ENCODE results near the gene DENND4A. TPM values are rescaled to one million over a fixed set of nuclear protein-coding genes. Genes with fewer than 3 reads are reported as not detected.
"Not testable (repeated sequence)": the region's sequence is repeated elsewhere in the genome, so short reads cannot be mapped to it uniquely, and the experiment has no call there.

The DENND4A gene
- total RNA-seq, 2 donors from 2014 or later, result 26.8 to 49.7 TPM

GRCh38 chr15:65751431-65751830 lies 40.7 kb downstream of the DENND4A start:
- ATAC-seq, result no peak
- peak overlapping the region in 1 of 2 donors; percentile 2 for H3K27ac Mint-ChIP-seq

GRCh38 chr15:65747265-65747664 lies 44.8 kb downstream of the DENND4A start:
- Mint-ChIP-seq H3K27ac (no peak overlapping the region), H3K9me3 (no peaks in the 10 kb centered on the region), H3K36me3 (peaks cover 9 to 10% of the 10 kb centered on the region in 2 donors)
- no peak for DNase-seq (ENCODE audit: low spot score in 2 of 2)
- ATAC-seq, result no peak

More at GRCh38 chr15:65751431-65751830, 40.7 kb downstream of the DENND4A start:
- no peaks in the 10 kb centered on the region for H3K9me3 Mint-ChIP-seq
- DNase-seq (ENCODE audit: low spot score in 2 of 2), result no peak
- peaks cover 9 to 10% of the 10 kb centered on the region in 2 donors for H3K36me3 Mint-ChIP-seq

GRCh38 chr15:65743637-65744252 lies 48.3 kb downstream of the DENND4A start:
- H3K27ac Mint-ChIP-seq, result no peak overlapping the region
- no peaks in the 10 kb centered on the region for H3K9me3 Mint-ChIP-seq
- ATAC-seq (no peak), DNase-seq (ENCODE audit: low spot score in 2 of 2) (no peak)
- H3K36me3 Mint-ChIP-seq, result no peaks in the 10 kb centered on the region

GRCh38 chr15:65740148-65740547 lies 51.9 kb downstream of the DENND4A start:
- H3K36me3 Mint-ChIP-seq, result peaks cover 0 to 5% of the 10 kb centered on the region in 2 donors
- DNase-seq (ENCODE audit: low spot score in 2 of 2), result no peak
- no peak for ATAC-seq
- H3K27ac Mint-ChIP-seq, result peak overlapping the region in 1 of 2 donors; percentile 52
- H3K9me3 Mint-ChIP-seq, result no peaks in the 10 kb centered on the region

- no peak for ATAC-seq
- no peak for DNase-seq (ENCODE audit: low spot score in 2 of 2)
- H3K9me3 Mint-ChIP-seq, result no peaks in the 10 kb centered on the region
- no peak overlapping the region for H3K27ac Mint-ChIP-seq
- peaks cover 0 to 5% of the 10 kb centered on the region in 2 donors for H3K36me3 Mint-ChIP-seq
These were observed 53.4 kb downstream of the DENND4A start for GRCh38 chr15:65738649-65739048.

- H3K27ac Mint-ChIP-seq; ATAC-seq; DNase-seq (ENCODE audit: low spot score in 2 of 2); H3K9me3 Mint-ChIP-seq: not testable (repeated sequence)
- H3K36me3 Mint-ChIP-seq, result peaks cover 0 to 10% of the 10 kb centered on the region in 2 donors
These were observed 58.5 kb downstream of the DENND4A start for GRCh38 chr15:65733599-65733998.

- DNase-seq (ENCODE audit: low spot score in 2 of 2), result no peak
- H3K27ac Mint-ChIP-seq, result no peak overlapping the region
- no peak for ATAC-seq
- H3K9me3 Mint-ChIP-seq, result no peaks in the 10 kb centered on the region
- peaks cover 0 to 10% of the 10 kb centered on the region in 2 donors for H3K36me3 Mint-ChIP-seq
These were observed 59.4 kb downstream of the DENND4A start for GRCh38 chr15:65732698-65733097.

GRCh38 chr15:65731926-65732325 lies 60.2 kb downstream of the DENND4A start:
- Mint-ChIP-seq H3K36me3 (peaks cover 0 to 6% of the 10 kb centered on the region in 2 donors), H3K27ac (no peak overlapping the region), H3K9me3 (no peaks in the 10 kb centered on the region)
- ATAC-seq, result no peak
- no peak for DNase-seq (ENCODE audit: low spot score in 2 of 2)

GRCh38 chr15:65730549-65731172 lies 61.4 kb downstream of the DENND4A start:
- DNase-seq (ENCODE audit: low spot score in 2 of 2) (no peak), ATAC-seq (no peak)
- Mint-ChIP-seq H3K9me3 (no peaks in the 10 kb centered on the region), H3K27ac (no peak overlapping the region), H3K36me3 (peaks cover 0 to 6% of the 10 kb centered on the region in 2 donors)

- ATAC-seq (no peak), DNase-seq (ENCODE audit: low spot score in 2 of 2) (no peak)
- Mint-ChIP-seq H3K9me3 (no peaks in the 10 kb centered on the region), H3K36me3 (peaks cover 0 to 7% of the 10 kb centered on the region in 2 donors), H3K27ac (no peak overlapping the region)
These were observed 67.5 kb downstream of the DENND4A start for GRCh38 chr15:65724464-65725215.

- Mint-ChIP-seq H3K27ac (no peak overlapping the region), H3K36me3 (peaks cover 0 to 7% of the 10 kb centered on the region in 2 donors), H3K9me3 (no peaks in the 10 kb centered on the region)
- DNase-seq (ENCODE audit: low spot score in 2 of 2) (no peak), ATAC-seq (no peak)
These were observed 68.2 kb downstream of the DENND4A start for GRCh38 chr15:65723876-65724275.

GRCh38 chr15:65722191-65722590 lies 69.9 kb downstream of the DENND4A start:
- Mint-ChIP-seq H3K9me3 (no peaks in the 10 kb centered on the region), H3K36me3 (peaks cover 0 to 15% of the 10 kb centered on the region in 2 donors), H3K27ac (no peak overlapping the region)
- DNase-seq (ENCODE audit: low spot score in 2 of 2) (no peak), ATAC-seq (no peak)

GRCh38 chr15:65712415-65712814 lies 79.7 kb downstream of the DENND4A start:
- DNase-seq (ENCODE audit: low spot score in 2 of 2), result no peak
- Mint-ChIP-seq H3K36me3 (peaks cover 0 to 25% of the 10 kb centered on the region in 2 donors), H3K9me3 (no peaks in the 10 kb centered on the region), H3K27ac (no peak overlapping the region)
- ATAC-seq, result peak in 1 of 2 donors; percentile 89

GRCh38 chr15:65695081-65695480 lies 97.0 kb downstream of the DENND4A start:
- H3K9me3 Mint-ChIP-seq, result no peaks in the 10 kb centered on the region
- no peak overlapping the region for H3K27ac Mint-ChIP-seq
- no peak for ATAC-seq
- H3K36me3 Mint-ChIP-seq, result peaks cover 12 to 39% of the 10 kb centered on the region in 2 donors
- no peak for DNase-seq (ENCODE audit: low spot score in 2 of 2)

- H3K27ac Mint-ChIP-seq, result no peak overlapping the region
- H3K9me3 Mint-ChIP-seq, result peaks cover 0 to 3% of the 10 kb centered on the region in 2 donors
- ATAC-seq, result no peak
- peaks cover 23 to 58% of the 10 kb centered on the region in 2 donors for H3K36me3 Mint-ChIP-seq
- DNase-seq (ENCODE audit: low spot score in 2 of 2), result no peak
These were observed 101.3 kb downstream of the DENND4A start for GRCh38 chr15:65690778-65691177.

GRCh38 chr15:65690173-65690572 lies 101.9 kb downstream of the DENND4A start:
- ATAC-seq (peak in 1 of 2 donors; percentile 80), DNase-seq (ENCODE audit: low spot score in 2 of 2) (no peak)
- peaks cover 0 to 3% of the 10 kb centered on the region in 2 donors for H3K9me3 Mint-ChIP-seq
- no peak overlapping the region for H3K27ac Mint-ChIP-seq
- H3K36me3 Mint-ChIP-seq, result peaks cover 23 to 59% of the 10 kb centered on the region in 2 donors

GRCh38 chr15:65688462-65688861 lies 103.6 kb downstream of the DENND4A start:
- Mint-ChIP-seq H3K36me3 (peaks cover 23 to 61% of the 10 kb centered on the region in 2 donors), H3K9me3 (peaks cover 0 to 3% of the 10 kb centered on the region in 2 donors), H3K27ac (no peak overlapping the region)
- ATAC-seq (no peak), DNase-seq (ENCODE audit: low spot score in 2 of 2) (no peak)

All from activated naive CD4-positive, alpha-beta T cell treated with anti-CD3 and anti-CD28 coated beads, Interleukin-2, amount 50 U/mL, for 72 hours (primary cell).